ENCODE results near the gene METRN. TPM values are rescaled to one million over a fixed set of nuclear protein-coding genes. Genes with fewer than 3 reads are reported as not detected.

Gene METRN
- 57.7 and 136 TPM in 2 replicates for total RNA-seq

DNA sequence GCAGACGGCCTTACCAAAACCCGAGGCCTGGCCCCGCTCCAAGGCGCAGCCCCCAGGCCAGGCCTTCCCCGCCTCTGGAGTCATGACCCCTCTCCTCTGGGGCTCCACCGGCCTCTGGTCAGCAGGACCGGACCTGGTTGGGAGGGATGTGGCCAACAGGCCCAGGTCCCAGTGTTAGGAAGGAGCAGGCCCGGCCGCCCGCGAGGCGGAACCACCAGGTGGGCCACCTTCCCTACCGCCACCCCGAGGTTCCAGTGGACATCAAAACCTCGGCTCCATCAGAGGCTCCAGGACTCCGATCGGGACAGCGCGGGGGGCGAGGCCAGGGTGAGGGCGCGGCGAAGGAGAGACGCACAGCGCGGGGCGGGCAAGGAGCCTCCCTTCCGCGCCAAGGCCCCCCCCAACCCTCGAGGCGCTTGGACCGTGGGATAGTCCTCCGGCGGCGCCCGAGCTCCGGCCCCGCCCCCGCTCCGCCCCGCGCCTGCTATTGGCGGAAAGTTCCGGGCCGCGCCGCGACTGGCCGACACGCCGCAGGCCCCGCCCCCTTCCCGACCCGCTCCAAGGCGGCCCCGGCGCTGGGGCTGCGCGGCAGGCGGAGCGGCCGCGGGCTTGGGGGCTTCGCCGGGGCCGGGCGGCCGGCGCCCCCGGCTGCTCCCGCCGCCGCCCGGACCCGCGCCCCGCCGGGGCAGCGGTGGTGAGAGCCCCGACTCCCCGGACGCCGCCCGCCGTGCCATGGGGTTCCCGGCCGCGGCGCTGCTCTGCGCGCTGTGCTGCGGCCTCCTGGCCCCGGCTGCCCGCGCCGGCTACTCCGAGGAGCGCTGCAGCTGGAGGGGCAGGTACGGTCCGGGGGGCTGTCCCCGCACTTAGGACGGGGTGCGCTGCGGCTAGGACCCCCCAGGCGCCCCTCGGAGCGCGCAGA, at the start of gene METRN:
Gene METRN, plus strand, starts transcription at position 561 of the 919 bp plus-strand sequence. Its CDS starts 172 bp downstream, at position 733.

DNA sequence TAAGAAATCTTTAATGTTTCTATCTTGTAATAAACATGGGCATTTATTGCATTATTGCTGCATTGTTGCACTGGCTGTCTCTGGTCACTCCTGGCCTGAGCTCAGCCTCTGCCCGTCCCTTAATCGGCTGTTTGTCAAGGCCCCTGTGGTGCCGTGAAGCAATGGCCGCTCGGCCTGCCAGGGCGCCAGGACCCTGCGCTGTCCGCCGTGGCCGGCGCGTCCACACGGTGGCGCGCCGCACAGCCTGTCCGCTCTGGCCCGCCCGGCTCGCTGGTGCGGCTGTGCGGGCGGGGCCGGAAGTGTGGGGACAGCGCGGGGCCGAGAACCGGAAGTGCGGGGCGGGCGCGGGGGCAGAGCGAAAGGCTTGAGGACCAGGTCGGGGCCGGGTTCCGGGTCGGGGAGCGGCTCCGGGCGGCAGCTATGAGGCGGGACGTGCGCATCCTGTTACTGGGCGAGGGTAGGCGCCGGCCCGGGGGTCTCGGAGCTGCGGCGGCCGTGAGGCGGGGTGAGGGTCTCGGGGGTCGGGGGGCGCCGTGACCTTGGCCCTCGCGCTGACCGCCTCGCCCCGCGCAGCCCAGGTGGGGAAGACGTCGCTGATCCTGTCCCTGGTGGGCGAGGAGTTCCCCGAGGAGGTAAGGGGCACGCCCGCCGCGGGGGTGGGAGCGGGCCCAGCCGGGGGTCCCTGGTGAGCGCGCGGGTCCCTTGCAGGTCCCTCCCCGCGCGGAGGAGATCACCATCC, 47.0 kb upstream of the METRN start, which contains the start of gene RHOT2:
Gene RHOT2, plus strand, starts transcription at position 353 of the 739 bp plus-strand sequence. Its CDS starts 68 bp downstream, at position 421.

DNA sequence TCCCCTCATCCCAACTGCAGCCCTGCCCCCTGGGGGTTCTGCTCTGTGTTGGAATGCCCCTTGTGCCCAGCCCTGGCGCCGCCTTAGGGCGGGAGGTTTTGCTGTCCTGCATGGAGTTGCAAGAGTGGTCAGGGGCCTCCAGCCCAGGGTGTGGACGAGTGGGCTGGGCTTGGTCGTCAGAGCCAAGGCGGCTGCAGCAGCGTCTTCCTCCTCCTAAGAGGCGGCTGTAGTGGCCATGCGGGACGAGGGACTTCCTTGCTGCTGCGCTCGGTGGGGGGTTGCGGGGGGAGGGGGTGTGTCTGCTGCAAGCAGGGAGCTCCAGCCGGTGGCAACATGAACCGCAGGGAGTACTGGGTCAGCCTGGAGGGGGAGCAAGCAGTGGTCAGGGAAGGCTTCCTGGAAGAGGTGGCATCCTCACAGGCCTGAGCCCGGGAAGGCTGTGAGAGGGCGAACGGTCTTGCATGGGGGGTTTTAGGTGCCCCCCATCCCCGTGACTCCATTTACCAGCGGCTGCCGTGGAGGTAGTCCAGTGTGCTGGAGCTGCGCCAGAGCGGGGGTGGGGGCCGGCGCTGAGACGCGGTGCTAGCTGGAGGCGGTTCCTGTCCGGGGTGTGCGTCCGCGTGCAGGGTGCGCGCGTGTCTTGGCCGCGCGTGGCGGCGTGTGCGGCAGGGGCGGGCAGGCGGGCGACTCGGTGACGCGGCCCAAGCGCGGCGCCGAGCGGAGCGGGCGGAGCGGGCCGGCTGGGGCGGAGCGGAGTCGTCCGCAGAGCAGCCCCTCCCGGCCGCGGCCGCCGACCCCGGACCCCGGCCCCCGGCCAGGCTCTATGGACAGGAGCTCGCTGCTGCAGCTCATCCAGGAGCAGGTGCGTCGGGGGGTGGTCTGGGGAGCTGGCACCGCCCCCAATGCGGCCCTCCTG, 39.7 kb upstream of the METRN start, which contains the start of gene RHBDL1:
Gene RHBDL1, plus strand, starts transcription at position 704 of the 916 bp plus-strand sequence. Its CDS starts 120 bp downstream, at position 824.

DNA sequence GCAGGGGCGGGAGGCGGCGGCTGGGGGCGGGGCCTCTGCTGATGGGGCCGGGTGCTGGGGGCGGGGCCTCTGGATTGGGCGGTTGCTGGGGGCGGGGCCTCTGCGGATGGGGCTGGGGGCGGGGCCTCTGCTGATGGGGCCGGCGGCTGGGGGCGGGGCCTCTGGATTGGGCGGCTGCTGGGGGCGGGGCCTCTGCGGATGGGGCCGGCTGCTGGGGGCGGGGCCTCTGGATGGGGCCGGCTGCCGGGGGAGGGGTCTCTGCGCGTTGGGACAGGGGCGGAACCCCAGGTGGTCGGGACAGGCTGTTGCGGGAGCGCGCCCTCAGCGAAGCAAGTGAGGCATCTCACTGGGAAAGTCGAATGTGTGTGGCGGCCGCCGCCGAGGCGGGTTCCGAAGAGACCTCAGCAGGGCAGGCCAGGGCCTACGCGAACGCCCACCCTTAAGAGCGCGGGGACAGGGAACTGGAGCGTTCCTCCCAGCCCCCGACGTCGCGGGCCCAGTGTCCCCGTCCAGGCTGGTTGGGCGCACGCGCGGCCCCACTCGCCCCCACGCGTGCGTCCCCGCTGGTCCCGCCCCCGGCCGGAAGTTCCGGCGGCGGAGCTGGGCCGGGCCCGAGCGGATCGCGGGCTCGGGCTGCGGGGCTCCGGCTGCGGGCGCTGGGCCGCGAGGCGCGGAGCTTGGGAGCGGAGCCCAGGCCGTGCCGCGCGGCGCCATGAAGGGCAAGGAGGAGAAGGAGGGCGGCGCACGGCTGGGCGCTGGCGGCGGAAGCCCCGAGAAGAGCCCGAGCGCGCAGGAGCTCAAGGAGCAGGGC, 34.9 kb upstream of the METRN start, which contains the start of gene STUB1:
Gene STUB1, plus strand, starts transcription at position 597 of the 811 bp plus-strand sequence. Its CDS starts 116 bp downstream, at position 713.

DNA sequence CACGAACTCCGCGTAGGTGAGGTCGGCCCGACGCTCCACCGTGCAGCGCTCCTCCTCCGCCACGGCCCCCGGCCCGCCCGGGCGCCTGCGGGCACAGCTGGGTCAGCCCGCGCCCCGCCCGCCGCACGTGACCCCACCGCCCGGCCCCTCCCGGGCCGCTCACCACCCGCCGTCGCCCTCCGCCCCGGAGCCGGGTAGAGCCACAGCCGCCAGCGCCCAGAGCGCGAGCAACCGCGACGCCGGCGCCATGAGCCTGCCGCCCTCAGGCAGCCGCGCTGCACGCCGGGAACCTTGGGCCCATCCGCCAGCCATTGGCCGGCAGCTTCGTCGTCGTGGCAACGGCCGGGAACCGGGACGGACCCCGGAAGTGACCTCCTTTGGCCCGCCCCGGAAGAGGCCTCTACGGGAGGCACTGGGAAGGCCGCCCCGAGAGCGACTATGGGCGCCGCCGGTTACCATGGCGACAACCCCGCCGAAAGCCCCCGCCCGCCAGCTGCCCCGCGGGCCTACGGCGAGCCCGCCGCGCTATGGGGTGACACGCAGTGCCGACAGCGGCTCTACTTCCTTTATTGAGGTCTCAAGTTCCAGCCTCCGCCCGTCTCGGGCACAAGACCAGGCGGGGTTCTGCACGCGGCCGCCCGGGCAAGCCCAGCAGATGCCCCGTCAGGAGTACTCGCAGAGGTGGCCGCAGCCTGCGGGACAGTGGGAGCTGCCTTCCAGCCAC, 30.7 kb upstream of the METRN start, which contains the start of gene JMJD8:
Gene JMJD8, minus strand, starts transcription at position 264 of the 724 bp plus-strand sequence. Its CDS starts 15 bp downstream, at position 249.

DNA sequence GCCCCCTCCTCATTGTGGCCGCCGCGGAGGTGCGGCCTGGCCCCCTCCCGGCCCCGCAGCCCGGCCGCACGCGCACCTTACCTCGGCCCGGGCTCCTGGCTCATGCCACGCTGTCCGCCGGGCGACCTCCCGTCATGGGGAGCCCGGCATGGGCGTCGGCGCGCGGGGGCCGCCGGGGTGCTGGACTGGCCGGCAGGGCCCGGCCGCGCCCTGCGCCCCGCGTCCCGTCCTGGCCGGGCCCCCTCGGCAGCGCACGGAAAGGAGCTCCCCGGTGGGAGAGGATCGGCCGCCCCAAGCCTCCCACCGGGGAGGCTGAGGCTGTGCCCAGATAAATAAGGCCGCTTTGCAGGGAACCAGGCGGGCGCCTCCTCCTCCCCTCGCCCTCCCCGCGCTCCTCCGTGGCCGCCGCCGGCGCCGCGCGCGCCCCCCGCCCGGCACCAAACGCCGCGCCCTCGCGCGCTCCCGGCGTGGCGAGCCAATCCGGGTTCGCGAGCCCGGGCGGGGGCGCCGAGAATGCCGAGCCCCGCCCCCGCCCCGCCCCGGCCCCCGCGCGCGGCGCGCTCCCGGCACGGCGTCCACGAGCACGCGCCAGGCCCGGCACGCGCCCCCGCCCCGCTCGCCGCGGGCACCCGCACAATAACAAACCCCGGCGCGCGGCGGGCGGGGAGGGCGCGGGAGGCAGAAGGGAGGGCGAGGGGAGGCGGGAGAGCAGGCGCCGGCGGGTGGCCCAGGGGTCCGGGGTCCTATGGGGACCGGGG, 9.3 kb upstream of the METRN start, which contains the start of gene FBXL16:
Gene FBXL16, minus strand, starts transcription at position 371 of the 758 bp plus-strand sequence. CDS start 8,396 bp downstream, outside the sequence.

DNA sequence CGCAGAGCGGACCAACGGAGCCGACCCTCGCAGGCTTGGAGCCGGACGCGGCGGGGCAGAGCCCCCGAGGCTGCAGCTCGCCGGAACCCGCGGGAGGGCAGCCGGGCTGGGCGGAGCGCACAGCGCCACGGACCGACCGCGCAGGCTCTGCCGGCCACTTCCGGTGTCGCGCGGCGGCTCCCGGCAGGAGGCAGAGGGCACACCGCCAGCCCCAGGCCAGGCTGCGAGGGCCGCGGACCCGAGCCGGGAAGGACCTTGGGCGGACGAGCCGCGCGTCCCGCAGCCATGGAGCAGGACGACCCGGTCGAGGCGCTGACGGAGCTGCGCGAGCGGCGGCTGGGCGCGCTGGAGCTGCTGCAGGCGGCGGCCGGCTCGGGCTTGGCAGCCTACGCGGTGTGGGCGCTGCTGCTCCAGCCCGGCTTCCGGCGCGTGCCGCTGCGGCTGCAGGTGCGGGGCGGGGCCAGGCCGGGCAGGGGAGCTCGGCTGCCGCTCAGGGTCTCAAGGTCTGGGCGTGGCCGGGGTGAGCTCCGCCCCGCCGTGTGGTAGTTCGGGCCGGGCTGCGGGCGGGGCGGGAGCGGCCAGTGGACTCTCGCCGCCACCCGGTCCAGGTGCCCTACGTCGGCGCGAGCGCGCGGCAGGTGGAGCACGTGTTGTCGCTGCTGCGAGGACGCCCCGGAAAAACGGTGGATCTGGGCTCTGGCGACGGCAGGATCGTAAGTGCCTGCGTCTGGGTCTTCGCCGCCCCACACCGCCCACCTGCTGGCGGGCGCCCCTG, 6.3 kb downstream of the METRN start, which contains the start of gene ANTKMT:
Gene ANTKMT, plus strand, starts transcription at position 157 of the 775 bp plus-strand sequence. Its CDS starts 129 bp downstream, at position 286.

DNA sequence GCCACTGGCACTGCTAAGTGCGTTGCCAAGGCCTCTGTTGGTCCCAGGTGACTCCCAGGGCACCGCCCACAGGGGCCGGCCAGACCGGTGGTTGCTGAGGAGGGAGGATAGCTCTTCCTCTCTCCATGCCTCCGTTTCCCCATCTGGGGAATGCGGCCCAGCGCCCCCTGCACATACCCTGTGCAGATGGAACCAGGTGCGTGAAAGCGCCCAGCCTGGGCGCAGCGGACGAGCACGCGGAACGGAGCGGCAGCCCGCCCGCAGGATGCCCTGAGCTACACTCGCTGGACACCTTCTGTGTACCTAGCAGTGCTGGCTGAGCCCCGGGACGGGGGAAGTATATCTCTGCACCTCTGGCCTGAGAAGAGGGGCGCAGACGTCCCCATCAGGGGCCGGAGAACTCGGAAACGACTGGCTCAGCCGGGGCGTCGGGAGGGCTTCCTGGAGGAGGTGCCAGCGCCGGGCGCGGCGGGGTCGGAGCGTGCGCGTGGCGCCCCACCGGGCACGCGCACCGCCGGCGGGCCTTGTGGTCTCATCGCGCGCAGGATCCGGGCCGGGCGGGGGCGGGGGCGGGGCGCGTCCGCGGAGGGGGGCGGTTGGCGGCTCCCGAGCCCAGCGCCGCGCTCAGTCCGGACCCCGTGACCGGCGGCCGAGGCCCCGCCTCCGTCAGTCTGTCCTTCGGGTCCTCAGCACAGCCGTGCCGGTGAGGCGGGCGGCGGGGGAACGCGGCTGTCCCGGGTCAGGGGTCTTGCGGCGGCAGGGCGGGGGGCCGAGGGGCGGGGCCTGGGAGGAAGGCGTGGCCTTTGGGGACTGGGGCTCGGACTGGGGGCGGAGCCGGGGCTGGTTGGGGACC, 11.7 kb downstream of the METRN start, which contains the start of the genes CCDC78 and HAGHL:
Gene CCDC78, minus strand, starts transcription at position 6 of the 853 bp plus-strand sequence. CDS start 76 bp downstream, outside the sequence.
Gene HAGHL, plus strand, starts transcription at position 669 of the 853 bp plus-strand sequence. CDS start 404 bp downstream, outside the sequence.

DNA sequence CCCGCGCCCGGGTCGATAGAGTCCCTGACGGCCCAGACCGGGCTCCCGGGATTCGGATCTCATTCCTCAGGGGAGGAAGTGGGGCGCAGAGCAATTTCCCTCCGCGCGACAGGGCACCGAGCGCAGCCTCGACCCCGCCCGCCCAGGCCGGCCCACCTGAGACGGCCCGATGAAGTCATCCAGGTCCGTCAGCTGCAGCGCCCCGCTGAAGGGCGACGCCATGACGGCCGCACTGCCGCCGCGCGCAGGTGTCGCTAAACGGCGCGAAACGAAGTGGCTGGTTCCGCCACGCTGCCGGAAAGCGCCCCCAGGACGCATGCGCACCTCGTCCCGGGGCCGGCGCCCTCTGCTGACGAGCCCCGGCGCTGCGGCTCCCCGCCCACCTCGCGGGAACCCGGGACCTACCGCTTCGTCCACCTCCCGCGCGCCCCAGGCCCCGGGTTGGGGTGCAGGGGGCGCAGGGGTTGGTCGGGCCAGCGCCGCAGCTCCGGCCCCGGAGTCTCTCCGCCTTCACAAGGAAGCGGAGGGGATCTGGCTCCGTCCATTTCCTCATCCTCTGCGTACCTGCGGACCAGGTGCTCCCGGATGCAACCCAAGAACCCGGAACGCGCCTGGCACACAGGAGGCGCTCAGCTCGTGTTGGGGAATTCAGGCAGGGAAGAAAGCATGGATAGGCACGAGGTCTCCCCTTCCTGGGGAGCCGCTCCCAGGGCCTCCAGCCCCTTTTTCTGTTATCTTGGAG, 26.0 kb downstream of the METRN start, which contains the start of gene CIAO3:
Gene CIAO3, minus strand, starts transcription at position 234 of the 742 bp plus-strand sequence. Its CDS starts 12 bp downstream, at position 222.

DNA sequence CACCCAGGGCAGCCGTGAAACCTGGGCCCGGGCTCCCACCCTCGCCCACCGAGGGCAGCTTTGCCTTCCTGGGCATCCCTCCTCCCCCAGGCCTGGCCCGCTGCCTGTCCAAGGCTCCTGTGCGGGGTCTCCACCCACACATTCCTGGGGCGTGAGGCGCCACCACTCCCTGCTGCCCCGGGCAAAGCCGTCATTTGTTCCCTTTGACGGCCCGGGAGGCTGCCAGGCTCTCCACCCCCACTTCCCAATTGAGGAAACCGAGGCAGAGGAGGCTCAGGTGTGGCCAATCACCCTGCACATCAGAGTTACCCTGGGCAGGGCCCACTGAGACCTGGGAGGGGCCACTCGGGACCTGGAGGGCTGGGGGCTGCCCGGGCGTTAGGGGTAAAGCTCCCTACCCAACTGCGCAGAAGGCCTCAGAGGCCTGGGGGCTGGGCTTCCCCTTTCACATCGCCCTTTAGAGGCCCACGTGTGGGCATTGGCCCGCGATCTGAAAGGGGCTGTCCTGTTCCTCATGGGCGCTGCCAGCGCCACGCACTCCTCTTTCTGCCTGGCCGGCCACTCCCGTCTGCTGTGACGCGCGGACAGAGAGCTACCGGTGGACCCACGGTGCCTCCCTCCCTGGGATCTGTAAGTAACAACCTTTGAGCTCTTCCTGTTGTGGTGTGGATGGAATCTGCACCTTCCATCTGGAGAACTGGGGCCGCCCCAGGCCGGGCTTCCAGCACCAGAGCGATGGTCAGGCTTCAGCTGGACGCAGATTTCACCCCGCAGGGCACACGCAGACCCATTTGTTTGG, 45.8 kb downstream of the METRN start, which contains the start of gene MSLN:
Gene MSLN, plus strand, starts transcription at position 190 of the 799 bp plus-strand sequence. CDS start 1,947 bp downstream, outside the sequence.

Other genes with a start within 250 kb of the METRN start
- 33.5 and 52.9 TPM in 2 replicates for gene CAPN15, start 187.4 kb upstream of the METRN start, total RNA-seq
- gene PRR35, start 154.7 kb upstream of the METRN start, total RNA-seq, result not detected in 2 replicates
- 3.1 and 4.7 TPM in 2 replicates for gene NHLRC4, start 148.1 kb upstream of the METRN start, total RNA-seq
- 32.3 and 38.7 TPM in 2 replicates for gene PIGQ, start 145.2 kb upstream of the METRN start, total RNA-seq
- gene RAB40C, start 125.1 kb upstream of the METRN start, total RNA-seq, result 13.2 and 17.4 TPM in 2 replicates
- gene WFIKKN1, start 84.1 kb upstream of the METRN start, total RNA-seq, result 0.29 and 0.50 TPM in 2 replicates
- 91.2 and 122 TPM in 2 replicates for gene METTL26, start 78.8 kb upstream of the METRN start, total RNA-seq
- gene MCRIP2, start 73.3 kb upstream of the METRN start, total RNA-seq, result 11.8 and 20.3 TPM in 2 replicates
- gene WDR90, start 65.8 kb upstream of the METRN start, total RNA-seq, result 9.4 and 16.3 TPM in 2 replicates
- gene RHOT2, start 47.0 kb upstream of the METRN start, total RNA-seq, result 51.6 and 57.7 TPM in 2 replicates
- 4.8 and 9.4 TPM in 2 replicates for gene RHBDL1, start 39.4 kb upstream of the METRN start, total RNA-seq
- 126 and 174 TPM in 2 replicates for gene STUB1, start 34.7 kb upstream of the METRN start, total RNA-seq
- 31.0 and 55.1 TPM in 2 replicates for gene JMJD8, start 30.8 kb upstream of the METRN start, total RNA-seq
- gene WDR24, start 24.7 kb upstream of the METRN start, total RNA-seq, result 8.3 and 10.3 TPM in 2 replicates
- gene FBXL16, start 9.3 kb upstream of the METRN start, total RNA-seq, result 0.17 and 0.29 TPM in 2 replicates
- 31.3 and 37.1 TPM in 2 replicates for gene ANTKMT, start 6.0 kb downstream of the METRN start, total RNA-seq
- gene CCDC78, start 11.3 kb downstream of the METRN start, total RNA-seq, result 1.6 and 3.8 TPM in 2 replicates
- 16.4 and 21.5 TPM in 2 replicates for gene HAGHL, start 12.0 kb downstream of the METRN start, total RNA-seq
- 27.3 and 44.3 TPM in 2 replicates for gene CIAO3, start 25.9 kb downstream of the METRN start, total RNA-seq
- 0.17 TPM in 1 of 2 replicates, not detected in the other for gene MSLN, start 45.6 kb downstream of the METRN start, total RNA-seq
- gene RPUSD1, start 73.3 kb downstream of the METRN start, total RNA-seq, result 20.5 and 29.6 TPM in 2 replicates
- gene CHTF18, start 73.5 kb downstream of the METRN start, total RNA-seq, result 6.9 and 18.3 TPM in 2 replicates
- gene GNG13, start 85.6 kb downstream of the METRN start, total RNA-seq, result not detected in 2 replicates

Measured in smooth muscle cell of trachea (primary cell).